Sigmoid colon (tissue), 4 donors: Measurements from ENCODE around the gene CLCN1.

Experiments used
- EP300 ChIP-seq, 4 donors: sonication (generic); formaldehyde crosslinking; IDR thresholded peaks; one replicate each; pipeline ENCODE4 v1.6.1; 2017; ENCODE audit warnings: antibody characterized with exemption in 4 of 4
- POLR2AphosphoS5 ChIP-seq, 4 donors: sonication (generic); formaldehyde crosslinking; IDR thresholded peaks; one replicate each; pipeline ENCODE4 v1.6.1; 2017; ENCODE audit warnings: antibody characterized with exemption in 4 of 4
- TF ChIP-seq, protein P1 (sequence below), 4 experiments: fragments of 450-650 bp in 3 of 4; fragments of 200-600 bp in 1 of 4; IDR thresholded peaks; one replicate each; pipeline ENCODE4 v1.5.1; 2016 to 2019; ENCODE audit warnings: antibody characterized with exemption in 4 of 4, mild to moderate bottlenecking in 3 of 4, moderate library complexity in 2 of 4

DNA sequence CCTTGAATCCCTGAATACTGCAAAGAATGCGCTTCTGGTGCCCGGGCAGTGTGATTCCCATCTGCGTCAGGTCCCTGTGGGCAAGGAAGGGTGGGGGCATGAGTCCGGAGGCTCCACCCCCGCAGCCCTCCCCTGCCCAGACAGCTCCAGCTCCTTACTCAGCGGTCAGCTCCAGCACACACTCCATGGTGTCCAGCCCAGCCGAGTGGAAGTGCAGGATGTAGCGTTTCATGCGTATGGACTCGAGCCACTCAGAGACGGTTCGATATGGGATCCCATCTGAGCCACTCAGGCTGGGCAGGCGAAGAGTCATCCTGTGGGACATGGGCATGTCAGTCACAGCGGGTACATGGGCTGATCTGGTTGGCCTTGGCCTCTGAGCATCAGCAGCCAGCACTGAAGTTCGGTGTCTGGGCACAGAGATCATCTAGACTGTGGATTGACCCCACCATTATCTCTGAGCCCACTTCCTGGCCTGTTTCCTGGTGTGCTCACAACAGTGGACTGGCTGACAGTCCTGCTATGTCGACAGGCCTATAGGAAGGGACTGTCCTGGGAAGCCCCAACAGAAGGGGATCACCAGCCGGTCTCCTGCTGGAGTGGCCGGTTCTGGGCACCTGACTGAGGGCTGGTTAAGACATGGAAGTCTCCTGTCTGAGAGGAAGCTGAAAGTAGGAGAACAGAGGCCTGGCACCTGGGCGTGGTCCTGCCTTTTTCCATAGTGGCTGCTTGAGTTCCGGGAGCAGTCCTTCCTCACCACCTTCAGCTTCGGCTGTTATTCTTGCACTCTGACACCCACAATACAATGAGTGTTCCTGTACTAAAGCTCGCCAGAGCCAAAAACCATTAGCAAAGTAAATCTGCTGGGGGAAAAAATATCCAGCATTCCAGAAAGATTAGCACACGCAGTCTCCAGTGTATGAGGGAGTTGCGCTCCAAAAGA, 75.8 kb downstream of the CLCN1 start:
- TF ChIP-seq, protein P1, sequence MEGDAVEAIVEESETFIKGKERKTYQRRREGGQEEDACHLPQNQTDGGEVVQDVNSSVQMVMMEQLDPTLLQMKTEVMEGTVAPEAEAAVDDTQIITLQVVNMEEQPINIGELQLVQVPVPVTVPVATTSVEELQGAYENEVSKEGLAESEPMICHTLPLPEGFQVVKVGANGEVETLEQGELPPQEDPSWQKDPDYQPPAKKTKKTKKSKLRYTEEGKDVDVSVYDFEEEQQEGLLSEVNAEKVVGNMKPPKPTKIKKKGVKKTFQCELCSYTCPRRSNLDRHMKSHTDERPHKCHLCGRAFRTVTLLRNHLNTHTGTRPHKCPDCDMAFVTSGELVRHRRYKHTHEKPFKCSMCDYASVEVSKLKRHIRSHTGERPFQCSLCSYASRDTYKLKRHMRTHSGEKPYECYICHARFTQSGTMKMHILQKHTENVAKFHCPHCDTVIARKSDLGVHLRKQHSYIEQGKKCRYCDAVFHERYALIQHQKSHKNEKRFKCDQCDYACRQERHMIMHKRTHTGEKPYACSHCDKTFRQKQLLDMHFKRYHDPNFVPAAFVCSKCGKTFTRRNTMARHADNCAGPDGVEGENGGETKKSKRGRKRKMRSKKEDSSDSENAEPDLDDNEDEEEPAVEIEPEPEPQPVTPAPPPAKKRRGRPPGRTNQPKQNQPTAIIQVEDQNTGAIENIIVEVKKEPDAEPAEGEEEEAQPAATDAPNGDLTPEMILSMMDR (IDR thresholded peaks at IDR 0.05): no peak
- TF ChIP-seq POLR2AphosphoS5 (IDR thresholded peaks at IDR 0.05) (peak; percentile 69 to 89 (median 76)), EP300 (IDR thresholded peaks at IDR 0.05) (no peak)
